ENCODE data around the gene PRKCH. TPM values are rescaled to one million over a fixed set of nuclear protein-coding genes. Genes with fewer than 3 reads are reported as not detected.

The PRKCH gene
- total RNA-seq, 1 experiment from 2014 or later, result 10.3 TPM

- TF ChIP-seq TEAD1 (CRISPR knock-in tag; IDR thresholded peaks at IDR 0.05), result no peak
- TF ChIP-seq JUN (CRISPR knock-in tag; IDR thresholded peaks at IDR 0.05), result no peak
- no peak for TF ChIP-seq PRRX2 (CRISPR knock-in tag; IDR thresholded peaks at IDR 0.05)
- no peak for TF ChIP-seq NFATC4 (CRISPR knock-in tag; IDR thresholded peaks at IDR 0.05)
These were observed 167.3 kb downstream of the PRKCH start (continued) for GRCh38 chr14:61488417-61489401.

GRCh38 chr14:61489512-61489911, 168.1 kb downstream of the PRKCH start:
- H3K4me1 Mint-ChIP-seq, result peaks cover 17% of the 10 kb centered on the region
- H3K36me3 Mint-ChIP-seq, result no peaks in the 10 kb centered on the region
- DNase-seq (ENCODE audit: low spot score) (no peak), ATAC-seq (no peak)
- no peaks in the 10 kb centered on the region for H3K9me3 Mint-ChIP-seq
- no peak overlapping the region for H3K27ac Mint-ChIP-seq
- ChIA-PET CTCF (no interaction called here), POLR2A (no interaction called here)
- H3K27me3 Mint-ChIP-seq (ENCODE audit: low read depth), result no peaks in the 10 kb centered on the region; the same call in 1 of the 2 replicates
- TF ChIP-seq GRHL2 (CRISPR knock-in tag; IDR thresholded peaks at IDR 0.05; ENCODE audit: insufficient replicate concordance, severe bottlenecking), result no peak
- TF ChIP-seq GABPB1 (CRISPR knock-in tag; IDR thresholded peaks at IDR 0.05), result peak; percentile 42; the same call in 1 of the 2 replicates
- no peak overlapping the region for H3K4me3 Mint-ChIP-seq

- TF ChIP-seq ZNF317 (CRISPR knock-in tag; IDR thresholded peaks at IDR 0.05; ENCODE audit: borderline replicate concordance, low read depth), result no peak
- TF ChIP-seq HMGXB4 (CRISPR knock-in tag; IDR thresholded peaks at IDR 0.05), result no peak
- TF ChIP-seq PRDM15 (CRISPR knock-in tag; IDR thresholded peaks at IDR 0.05), result no peak
- no peak for TF ChIP-seq ZNF512 (CRISPR knock-in tag; IDR thresholded peaks at IDR 0.05; ENCODE audit: borderline replicate concordance)
- TF ChIP-seq MAX (CRISPR knock-in tag; IDR thresholded peaks at IDR 0.05), result no peak
- no peak for TF ChIP-seq FOXJ3 (CRISPR knock-in tag; IDR thresholded peaks at IDR 0.05; ENCODE audit: borderline replicate concordance)
- TF ChIP-seq SMAD4 (CRISPR knock-in tag; IDR thresholded peaks at IDR 0.05), result no peak
- DNase-seq (ENCODE audit: low spot score) (no peak), ATAC-seq (no peak)
- ChIA-PET CTCF (interaction anchor here (0.7 kb wide), 1 partner anchor 14 kb away, joined by 3 read pairs; no protein-coding TSS in a partner anchor), POLR2A (no interaction called here)
- H3K4me1 Mint-ChIP-seq, result peaks cover 17% of the 10 kb centered on the region
- H3K27ac Mint-ChIP-seq, result no peak overlapping the region
- no peaks in the 10 kb centered on the region for H3K36me3 Mint-ChIP-seq
- H3K27me3 Mint-ChIP-seq (ENCODE audit: low read depth), result no peaks in the 10 kb centered on the region; the same call in 1 of the 2 replicates
- no peak overlapping the region for H3K4me3 Mint-ChIP-seq
- H3K9me3 Mint-ChIP-seq, result no peaks in the 10 kb centered on the region
These were observed 168.6 kb downstream of the PRKCH start for GRCh38 chr14:61489932-61490331.

Measured in WTC11 (cell line).